Thymus (tissue), 14 donors: ENCODE data around the gene COQ5. TPM values are rescaled to one million over a fixed set of nuclear protein-coding genes. Genes with fewer than 3 reads are reported as not detected.
A peak's percentile ranks its signal among the peaks of the same experiment; 100 is the strongest.

Experiments used
- DNase-seq, 9 donors: peaks; one replicate each; pipeline ENCODE4 v3.0.0-alpha.2; 2013; ENCODE audit warnings: low spot score in 9 of 9, low read depth in 6 of 9, missing footprints in 1 of 9
- H3K27ac ChIP-seq, 2 donors: one replicate each; pipeline ENCODE4 v1.5.1; 2013; ENCODE audit warnings: control low read depth in 1 of 2, low read depth in 1 of 2, low read length in 1 of 2, mild to moderate bottlenecking in 1 of 2, moderate library complexity in 1 of 2
- H3K27me3 ChIP-seq, 2 donors: one replicate each; pipeline ENCODE4 v1.5.1; 2013; ENCODE audit warnings: low read length in 1 of 2; ENCODE audit not compliant: control insufficient read depth in 2 of 2, insufficient read depth in 1 of 2
- H3K36me3 ChIP-seq, 2 donors: one replicate each; pipeline ENCODE4 v1.5.1; 2013; ENCODE audit warnings: low read length in 1 of 2, mild to moderate bottlenecking in 1 of 2, moderate library complexity in 1 of 2; ENCODE audit not compliant: control insufficient read depth in 2 of 2, insufficient read depth in 2 of 2
- H3K4me1 ChIP-seq, 2 donors: one replicate each; pipeline ENCODE4 v1.5.1; 2013; ENCODE audit warnings: low read length in 2 of 2; ENCODE audit not compliant: control insufficient read depth in 2 of 2, insufficient read depth in 2 of 2
- H3K4me3 ChIP-seq, 2 donors: one replicate each; pipeline ENCODE4 v1.5.1; 2013; ENCODE audit warnings: low read length in 2 of 2, control low read depth in 1 of 2, mild to moderate bottlenecking in 1 of 2
- H3K9me3 ChIP-seq, 2 donors: one replicate each; pipeline ENCODE4 v1.5.1; 2013; ENCODE audit warnings: low read length in 1 of 2, mild to moderate bottlenecking in 1 of 2; ENCODE audit not compliant: control insufficient read depth in 2 of 2, insufficient read depth in 1 of 2
- WGBS: extraction: QIAGEN DNeasy Blood & Tissue Kit; methylation state at CpG from one replicate; pipeline ENCODE4 v1.1.7; 2013; 5-methylcytosine and 5-hydroxymethylcytosine counted together
- long read RNA-seq, 10 donors: transcript quantifications; one replicate each; lab custom pipeline, GENCODE V29; 2026
- polyA plus RNA-seq: library from polyadenylated mRNA; stranded (reverse); fragments of 200-250 nt; gene quantifications from one replicate; pipeline ENCODE4 v1.2.3, GENCODE V29; 2013
- total RNA-seq: library from RNA; stranded (reverse); fragments of 120-200 nt; gene quantifications from one replicate; pipeline ENCODE4 v1.2.4, GENCODE V29; 2013
- donor health status: healthy.

Gene COQ5
- total RNA-seq, result 32.6 TPM
- 47.5 TPM for polyA plus RNA-seq
- long read RNA-seq, donor 1, partial matches to known transcripts, result 0 of 3 reads
- long read RNA-seq, donor 1, other reads (novel, unspliced or antisense), result 0 of 3 reads
- long read RNA-seq, donor 2, result 0 reads
- long read RNA-seq, donor 3, transcript COQ5-201 (7 exons, 1,535 nt), result major isoform, 22 of 50 reads
- long read RNA-seq, donor 3, partial matches to known transcripts, result 27 of 50 reads
- long read RNA-seq, donor 3, other reads (novel, unspliced or antisense), result 0 of 50 reads
- long read RNA-seq, donor 4, transcript COQ5-201 (7 exons, 1,535 nt), result major isoform, 5 of 37 reads
- long read RNA-seq, donor 4, partial matches to known transcripts, result 24 of 37 reads
- long read RNA-seq, donor 4, other reads (novel, unspliced or antisense), result 8 of 37 reads
- long read RNA-seq, donor 5, transcript COQ5-201 (7 exons, 1,535 nt), result major isoform, 24 of 49 reads
- long read RNA-seq, donor 5, partial matches to known transcripts, result 25 of 49 reads
- long read RNA-seq, donor 5, other reads (novel, unspliced or antisense), result 0 of 49 reads
- long read RNA-seq, donor 6, transcript COQ5-201 (7 exons, 1,535 nt), result major isoform, 24 of 30 reads
- long read RNA-seq, donor 6, partial matches to known transcripts, result 6 of 30 reads
- long read RNA-seq, donor 6, other reads (novel, unspliced or antisense), result 0 of 30 reads
- long read RNA-seq, donor 7, transcript COQ5-201 (7 exons, 1,535 nt), result major isoform, 16 of 81 reads
- long read RNA-seq, donor 7, partial matches to known transcripts, result 64 of 81 reads
- long read RNA-seq, donor 7, other reads (novel, unspliced or antisense), result 0 of 81 reads
- long read RNA-seq, donor 8, transcript COQ5-201 (7 exons, 1,535 nt), result major isoform, 6 of 20 reads
- long read RNA-seq, donor 8, partial matches to known transcripts, result 14 of 20 reads
- long read RNA-seq, donor 8, other reads (novel, unspliced or antisense), result 0 of 20 reads
- long read RNA-seq, donor 9, transcript COQ5-201 (7 exons, 1,535 nt), result major isoform, 7 of 30 reads
- long read RNA-seq, donor 9, partial matches to known transcripts, result 23 of 30 reads
- long read RNA-seq, donor 9, other reads (novel, unspliced or antisense), result 0 of 30 reads
- long read RNA-seq, donor 10, transcript COQ5-201 (7 exons, 1,535 nt), result major isoform, 7 of 7 reads
- long read RNA-seq, donor 10, partial matches to known transcripts, result 0 of 7 reads
- long read RNA-seq, donor 10, other reads (novel, unspliced or antisense), result 0 of 7 reads

GRCh38 chr12:120528861-120529525 lies at the start of gene COQ5:
Gene COQ5 (minus strand): TSS chr12:120529158. CDS start chr12:120529141, 17 bp downstream.
- H3K4me1 ChIP-seq, result peaks cover 5 to 26% of the 10 kb centered on the region in 2 donors
- H3K9me3 ChIP-seq, result no peaks in the 10 kb centered on the region
- peak within 1 kb of the TSS; percentile 85 to 91 for H3K27ac ChIP-seq
- no peaks in the 10 kb centered on the region for H3K36me3 ChIP-seq
- peak; percentile 57 to 92 (median 77) for DNase-seq
- peak within 1 kb of the TSS; percentile 73 to 79 for H3K4me3 ChIP-seq
- under 1% methylated on average over 38 of the region's 38 CpGs for WGBS
- no peaks in the 10 kb centered on the region for H3K27me3 ChIP-seq

- H3K4me3 ChIP-seq, result no peak overlapping the region
- no peaks in the 10 kb centered on the region for H3K9me3 ChIP-seq
- H3K27me3 ChIP-seq, result no peaks in the 10 kb centered on the region
- peaks cover 89 to 91% of the 10 kb centered on the region in 2 donors for H3K36me3 ChIP-seq
- H3K27ac ChIP-seq, result no peak overlapping the region
- DNase-seq, result no peak
- no peaks in the 10 kb centered on the region for H3K4me1 ChIP-seq
- WGBS, result 98% methylated on average over 2 of the region's 2 CpGs
Observed at GRCh38 chr12:120574106-120574505, 45.1 kb upstream of the COQ5 start.

GRCh38 chr12:120573560-120573959 lies 44.6 kb upstream of the COQ5 start:
- Histone ChIP-seq H3K27me3 (no peaks in the 10 kb centered on the region), H3K4me3 (no peak overlapping the region), H3K4me1 (no peaks in the 10 kb centered on the region), H3K9me3 (no peaks in the 10 kb centered on the region), H3K27ac (no peak overlapping the region), H3K36me3 (peaks cover 87 to 91% of the 10 kb centered on the region in 2 donors)
- WGBS, result 93% methylated on average over 6 of the region's 6 CpGs
- DNase-seq, result no peak

- Histone ChIP-seq H3K4me3 (no peak overlapping the region), H3K9me3 (no peaks in the 10 kb centered on the region), H3K4me1 (no peaks in the 10 kb centered on the region), H3K36me3 (peaks cover 83 to 87% of the 10 kb centered on the region in 2 donors), H3K27ac (no peak overlapping the region), H3K27me3 (no peaks in the 10 kb centered on the region)
- 86% methylated on average over 5 of the region's 5 CpGs for WGBS
- DNase-seq, result no peak
Observed at GRCh38 chr12:120571299-120571698, 42.3 kb upstream of the COQ5 start.

GRCh38 chr12:120563495-120563894 lies 34.5 kb upstream of the COQ5 start:
- Histone ChIP-seq H3K36me3 (peaks cover 86 to 92% of the 10 kb centered on the region in 2 donors), H3K9me3 (no peaks in the 10 kb centered on the region), H3K4me1 (no peaks in the 10 kb centered on the region), H3K27ac (no peak overlapping the region), H3K4me3 (no peak overlapping the region), H3K27me3 (no peaks in the 10 kb centered on the region)
- over 99% methylated on average over 11 of the region's 11 CpGs for WGBS
- no peak for DNase-seq

GRCh38 chr12:120562906-120563305 lies 33.9 kb upstream of the COQ5 start:
- Histone ChIP-seq H3K27me3 (no peaks in the 10 kb centered on the region), H3K4me3 (no peak overlapping the region), H3K4me1 (no peaks in the 10 kb centered on the region), H3K36me3 (peaks cover 82 to 88% of the 10 kb centered on the region in 2 donors), H3K27ac (no peak overlapping the region), H3K9me3 (no peaks in the 10 kb centered on the region)
- 97% methylated on average over 8 of the region's 8 CpGs for WGBS
- no peak for DNase-seq

- no peaks in the 10 kb centered on the region for H3K4me1 ChIP-seq
- no peaks in the 10 kb centered on the region for H3K9me3 ChIP-seq
- WGBS, result 100% methylated on average over 2 of the region's 2 CpGs
- H3K4me3 ChIP-seq, result no peak overlapping the region
- no peaks in the 10 kb centered on the region for H3K27me3 ChIP-seq
- peaks cover 70 to 75% of the 10 kb centered on the region in 2 donors for H3K36me3 ChIP-seq
- H3K27ac ChIP-seq, result no peak overlapping the region
- DNase-seq, result no peak
Observed at GRCh38 chr12:120557589-120557988, 28.6 kb upstream of the COQ5 start.

GRCh38 chr12:120554678-120555077 lies 25.7 kb upstream of the COQ5 start:
- Histone ChIP-seq H3K36me3 (peaks cover 68 to 70% of the 10 kb centered on the region in 2 donors), H3K27ac (no peak overlapping the region), H3K4me3 (no peak overlapping the region), H3K9me3 (no peaks in the 10 kb centered on the region), H3K27me3 (no peaks in the 10 kb centered on the region), H3K4me1 (no peaks in the 10 kb centered on the region)
- 100% methylated on average over 1 of the region's 1 CpG for WGBS
- no peak for DNase-seq
